Gastrocnemius medialis (tissue), 4 donors: ENCODE results near the gene ZYX.

Experiments
- CTCF ChIP-seq, 5 experiments: fragments of 450-650 bp in 3 of 5; fragments of 200-600 bp in 2 of 5; sonication (generic) in 2 of 5; IDR thresholded peaks in 4 of 5; conservative IDR thresholded peaks in 1 of 5; 1 replicate in 4 of 5; 2 replicates in 1 of 5; pipeline ENCODE4 v1.5.1; 2016 to 2019; ENCODE audit warnings: antibody characterized with exemption in 5 of 5, mild to moderate bottlenecking in 3 of 5, moderate library complexity in 3 of 5
- POLR2A ChIP-seq, 2 donors: fragments of 450-650 bp; IDR thresholded peaks; one replicate each; pipeline ENCODE4 v1.6.1; 2017; ENCODE audit warnings: antibody characterized with exemption in 2 of 2, mild to moderate bottlenecking in 2 of 2, moderate library complexity in 2 of 2

DNA sequence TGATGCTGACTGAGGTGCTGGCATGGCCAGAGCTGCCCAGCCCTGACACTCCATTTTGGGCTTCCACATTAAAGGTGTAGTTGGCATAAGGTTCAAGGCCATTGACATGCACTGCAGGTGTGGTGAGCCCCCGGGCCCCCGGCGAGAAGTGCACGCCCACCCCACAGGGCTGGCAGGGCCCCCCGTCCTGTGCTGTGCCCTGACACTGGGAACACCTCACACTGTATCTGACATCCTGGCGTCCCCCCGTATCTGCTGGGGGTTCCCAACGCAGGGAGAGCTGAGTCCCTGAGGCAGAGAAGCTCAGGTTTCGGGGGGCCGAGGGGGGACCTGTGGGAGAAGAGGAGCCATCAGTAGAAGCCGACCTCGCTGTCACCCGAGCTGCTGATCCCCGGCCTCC lies 17.5 kb downstream of the ZYX start:
- TF ChIP-seq CTCF (IDR thresholded peaks at IDR 0.05 in 4 of 5, conservative IDR thresholded peaks at IDR 0.05 in 1 of 5) (no peak), POLR2A (IDR thresholded peaks at IDR 0.05) (no peak)
